ENCODE data around the gene MAML1.

The MAML1 gene

DNA sequence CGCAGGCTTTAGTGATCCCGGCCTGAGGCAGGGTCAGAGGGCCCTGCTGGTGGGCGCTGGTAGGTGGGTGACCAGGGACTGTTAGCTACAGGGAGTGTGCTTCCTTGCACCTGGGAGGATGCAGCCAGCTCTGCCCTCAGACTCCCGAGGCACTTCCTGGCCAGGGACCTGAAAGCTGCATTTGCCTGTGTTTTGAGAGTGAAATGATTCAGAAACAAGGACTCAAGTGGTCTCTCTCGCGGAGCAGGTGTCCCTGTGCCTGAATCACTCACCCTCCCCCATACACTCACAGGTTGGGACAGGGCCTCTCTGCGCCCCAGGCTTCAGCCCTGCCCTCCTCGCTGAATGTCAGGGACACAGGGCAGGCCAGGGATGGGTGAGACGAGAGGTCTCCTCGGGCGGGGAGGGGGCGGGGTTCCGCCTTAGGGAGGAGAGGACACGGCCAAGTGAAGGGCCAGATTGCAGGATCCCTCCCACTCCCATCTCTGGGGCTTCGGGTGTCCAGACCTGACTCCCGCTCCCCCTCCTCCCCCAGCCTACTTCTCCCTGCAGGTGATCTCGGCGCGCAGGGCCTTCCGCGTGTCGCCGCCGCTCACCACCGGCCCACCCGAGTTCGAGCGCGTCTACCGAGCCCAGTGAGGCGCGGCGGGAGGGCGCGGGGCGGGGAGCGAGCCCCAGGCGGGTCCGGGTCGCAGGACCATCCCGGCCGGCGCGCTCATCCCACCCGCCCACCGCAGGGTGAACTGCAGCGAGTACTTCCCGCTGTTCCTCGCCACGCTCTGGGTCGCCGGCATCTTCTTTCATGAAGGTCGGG lies 62.6 kb downstream of the MAML1 start:
- no peak for DNase-seq (ENCODE audit: low read depth in 2 of 2)

DNA sequence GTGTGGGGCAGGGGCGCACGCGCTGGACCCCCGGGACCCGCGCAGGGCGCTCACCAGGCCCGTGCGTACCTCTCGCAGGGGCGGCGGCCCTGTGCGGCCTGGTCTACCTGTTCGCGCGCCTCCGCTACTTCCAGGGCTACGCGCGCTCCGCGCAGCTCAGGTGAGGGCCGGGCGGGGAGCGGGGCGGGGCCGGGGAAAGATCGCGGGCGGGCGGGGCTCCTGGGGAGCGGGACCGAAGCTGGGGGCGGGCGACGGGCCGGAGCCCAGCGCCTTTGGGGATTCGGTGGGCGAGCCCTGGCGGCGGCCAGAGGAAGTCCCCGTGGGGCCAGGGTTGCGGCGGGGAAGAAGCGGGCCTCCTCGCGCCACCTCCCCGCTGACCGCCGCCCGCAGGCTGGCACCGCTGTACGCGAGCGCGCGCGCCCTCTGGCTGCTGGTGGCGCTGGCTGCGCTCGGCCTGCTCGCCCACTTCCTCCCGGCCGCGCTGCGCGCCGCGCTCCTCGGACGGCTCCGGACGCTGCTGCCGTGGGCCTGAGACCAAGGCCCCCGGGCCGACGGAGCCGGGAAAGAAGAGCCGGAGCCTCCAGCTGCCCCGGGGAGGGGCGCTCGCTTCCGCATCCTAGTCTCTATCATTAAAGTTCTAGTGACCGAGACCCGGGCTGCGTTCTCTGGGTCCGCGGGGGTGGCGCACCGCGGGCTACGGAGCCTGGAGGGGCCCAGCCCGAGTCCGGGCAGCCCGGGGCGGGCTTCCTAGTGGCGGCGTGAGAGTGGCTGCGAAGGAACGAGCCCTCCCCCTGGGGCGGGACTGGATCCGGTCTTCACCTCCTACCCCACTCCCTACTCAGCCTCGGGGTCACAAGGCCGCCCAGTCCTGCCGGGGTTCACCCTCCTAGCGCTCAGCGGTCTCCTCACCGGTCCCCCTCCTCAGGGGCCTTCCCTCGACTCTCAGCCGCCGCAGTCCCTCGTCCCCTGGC lies 63.5 kb downstream of the MAML1 start:
- DNase-seq (ENCODE audit: low read depth in 2 of 2) = no peak

DNA sequence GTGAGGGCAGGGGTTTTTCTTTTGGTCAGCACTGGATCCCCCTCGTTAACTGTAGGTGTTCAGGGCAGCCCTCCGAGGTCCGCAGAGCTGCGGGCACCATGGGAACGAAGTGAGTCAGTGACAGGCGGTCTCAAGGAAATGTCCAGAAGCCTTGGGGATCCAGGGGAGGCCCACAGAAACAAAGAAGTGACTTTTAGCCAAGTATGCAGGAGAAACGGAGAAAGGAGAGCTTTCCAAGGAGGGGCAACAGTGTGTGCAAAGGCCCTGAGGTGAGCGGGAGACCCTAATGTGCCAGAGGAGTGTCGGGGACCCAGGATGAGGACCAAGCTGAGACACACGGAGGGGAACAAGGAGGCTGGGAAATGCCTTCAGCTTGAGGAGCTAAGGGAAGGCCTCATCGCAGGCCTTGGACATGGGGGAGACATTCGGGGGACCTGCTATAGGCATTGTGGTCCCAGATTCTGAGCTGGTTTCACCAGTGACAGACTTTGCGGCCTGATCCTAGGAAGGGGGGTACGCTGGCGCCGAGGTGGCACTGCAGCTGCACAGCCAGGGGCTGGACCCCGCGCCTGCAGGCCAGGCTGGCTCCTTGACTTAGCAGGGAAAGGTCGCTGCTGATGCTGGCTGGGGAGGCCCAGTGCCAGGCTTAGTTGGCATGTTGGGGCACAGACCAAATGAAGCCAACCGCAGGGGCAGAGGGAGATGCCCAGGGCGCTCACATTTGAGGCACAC lies 64.4 kb downstream of the MAML1 start:
- DNase-seq (ENCODE audit: low read depth in 2 of 2) = no peak

DNA sequence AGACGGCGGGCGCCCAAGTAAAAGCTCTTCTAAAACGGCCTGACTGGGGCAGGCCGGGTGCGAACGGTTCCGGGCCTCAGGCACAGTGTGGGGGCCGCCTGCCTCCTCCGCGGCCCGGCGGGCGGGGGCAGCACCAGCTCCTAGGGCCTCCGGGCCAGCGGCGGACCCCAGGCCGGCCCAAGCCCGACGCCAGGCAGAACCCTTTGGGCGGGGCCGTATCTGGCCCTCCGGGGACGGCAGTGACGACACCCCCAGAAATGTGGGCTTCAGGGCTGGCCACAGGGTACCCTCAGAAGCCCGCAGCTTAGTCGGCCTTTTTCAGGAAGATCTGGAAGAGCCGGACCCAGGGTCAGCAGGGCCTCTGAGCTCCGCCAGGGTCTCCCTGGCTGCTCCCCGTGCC lies 65.1 kb downstream of the MAML1 start:
- DNase-seq (ENCODE audit: low read depth in 2 of 2) = no peak

DNA sequence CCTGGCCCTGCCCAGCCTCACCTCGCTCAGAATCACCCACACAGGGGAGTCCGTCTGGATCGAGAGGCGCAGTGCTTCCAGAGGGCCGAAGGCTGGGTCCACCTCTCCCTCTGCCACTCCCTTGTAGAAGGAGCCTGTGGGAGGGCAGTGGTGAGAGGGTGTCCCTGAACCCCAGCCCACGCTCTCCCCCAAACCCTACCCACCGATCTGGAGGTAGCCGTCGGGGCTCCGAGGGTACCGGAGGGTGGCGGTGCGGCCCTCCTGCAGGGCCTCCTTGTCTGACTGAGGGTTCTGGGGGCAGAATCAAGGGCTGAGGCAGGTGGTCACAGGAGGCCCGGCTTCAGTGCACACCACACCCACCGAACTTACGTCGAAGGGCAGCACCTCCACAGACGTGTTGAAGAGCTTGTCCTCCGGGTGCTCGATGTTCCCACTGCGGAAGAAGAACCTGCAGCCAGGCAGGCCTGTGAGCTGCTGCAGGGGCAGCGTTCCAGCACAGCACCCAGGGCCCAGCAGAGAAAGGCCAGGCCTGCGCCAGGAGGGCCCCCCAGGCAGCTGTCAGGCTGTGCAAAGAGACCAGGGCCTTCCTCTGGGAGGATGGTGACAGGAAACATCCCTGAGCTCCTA lies 65.6 kb downstream of the MAML1 start:
- no peak for DNase-seq (ENCODE audit: low read depth in 2 of 2)

DNA sequence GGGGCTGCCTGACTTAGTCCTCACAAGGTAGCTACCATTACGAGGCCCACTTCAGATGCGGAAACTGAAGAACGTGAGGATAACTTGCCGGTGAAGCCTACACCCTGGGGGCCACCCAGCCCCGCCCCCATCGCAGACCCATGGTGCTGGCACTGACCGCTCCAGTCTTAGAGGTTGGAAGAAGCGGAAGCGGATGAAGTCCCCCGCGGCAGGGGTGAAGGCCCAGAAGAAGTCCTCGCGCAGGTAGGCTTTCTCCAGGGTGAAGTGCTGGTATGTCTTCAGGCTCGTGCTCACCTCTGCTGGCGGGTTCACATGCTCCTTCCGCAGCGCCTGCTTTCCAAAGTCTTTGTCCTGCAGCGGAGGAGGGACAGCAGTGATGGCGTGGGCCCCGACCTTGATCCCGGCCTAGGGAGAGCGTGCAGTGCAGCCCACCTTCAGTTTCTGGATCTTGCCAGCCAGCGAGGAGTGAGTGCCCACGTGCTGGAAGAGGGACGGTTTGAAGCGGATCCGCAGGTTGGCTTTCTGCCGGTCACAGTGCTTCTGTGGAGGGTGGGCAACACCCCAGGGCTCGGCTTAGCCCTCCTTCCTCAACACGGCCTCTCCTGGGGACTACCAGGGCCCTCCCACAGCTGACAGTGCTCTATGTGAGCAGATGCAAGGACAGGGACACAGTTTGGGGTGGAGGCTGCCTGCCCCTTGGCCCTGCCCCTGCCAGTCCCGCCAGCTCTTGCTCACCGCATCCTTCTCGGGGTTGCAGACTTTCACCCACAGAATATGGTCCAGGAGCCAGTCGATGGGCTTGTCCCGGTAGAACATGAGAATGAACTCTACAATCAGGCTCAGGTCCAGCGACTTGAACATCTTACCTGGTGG lies 66.4 kb downstream of the MAML1 start:
- DNase-seq (ENCODE audit: low read depth in 2 of 2) = no peak

DNA sequence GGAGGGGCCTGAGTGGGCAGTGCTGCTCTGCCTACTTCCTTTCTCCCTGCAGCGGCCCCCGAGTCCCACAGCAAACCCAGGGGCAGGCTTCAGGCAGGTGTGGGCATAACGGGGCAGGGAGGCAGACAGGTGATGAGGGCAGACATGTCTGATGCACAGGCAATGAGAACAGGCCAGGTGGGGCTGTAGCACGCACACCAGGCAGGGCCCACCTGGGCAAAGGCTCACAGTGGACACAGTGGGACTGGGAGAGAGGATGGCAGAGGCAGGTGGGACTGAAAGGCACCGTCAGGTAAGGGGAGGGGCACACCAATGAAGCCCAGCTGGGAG lies 67.0 kb downstream of the MAML1 start:
- no peak for DNase-seq (ENCODE audit: low read depth in 2 of 2)

DNA sequence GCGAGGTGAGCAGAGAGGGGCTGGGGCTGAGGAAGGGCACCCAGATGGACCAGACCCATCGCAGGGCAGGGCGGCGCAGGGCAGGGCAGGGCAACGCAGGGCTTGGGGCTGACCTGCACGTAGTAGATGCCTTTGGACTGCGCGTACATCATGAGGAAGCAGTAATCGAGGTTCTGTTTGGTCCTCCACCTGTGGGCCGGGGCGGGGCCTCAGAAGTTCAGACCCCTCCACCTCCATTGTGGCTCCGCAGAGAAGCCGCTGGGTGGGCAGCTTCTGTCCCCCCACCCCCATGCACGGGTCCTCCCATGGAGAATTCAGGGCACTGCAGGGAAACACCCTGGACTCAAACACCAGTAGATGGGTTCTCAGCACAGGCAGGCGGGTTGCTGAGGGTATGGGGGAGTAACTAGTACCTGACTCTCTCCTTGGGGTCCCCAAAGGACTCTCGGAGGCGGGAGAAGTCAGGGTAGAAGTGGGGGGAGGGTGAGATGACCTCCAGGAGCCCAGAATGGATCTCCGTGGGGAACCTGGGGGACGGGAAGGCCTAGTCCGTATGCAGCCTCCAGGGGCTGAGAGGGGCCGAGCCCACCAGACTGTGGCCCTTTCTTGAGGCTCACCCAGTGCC lies 67.6 kb downstream of the MAML1 start:
- no peak for DNase-seq (ENCODE audit: low read depth in 2 of 2)

DNA sequence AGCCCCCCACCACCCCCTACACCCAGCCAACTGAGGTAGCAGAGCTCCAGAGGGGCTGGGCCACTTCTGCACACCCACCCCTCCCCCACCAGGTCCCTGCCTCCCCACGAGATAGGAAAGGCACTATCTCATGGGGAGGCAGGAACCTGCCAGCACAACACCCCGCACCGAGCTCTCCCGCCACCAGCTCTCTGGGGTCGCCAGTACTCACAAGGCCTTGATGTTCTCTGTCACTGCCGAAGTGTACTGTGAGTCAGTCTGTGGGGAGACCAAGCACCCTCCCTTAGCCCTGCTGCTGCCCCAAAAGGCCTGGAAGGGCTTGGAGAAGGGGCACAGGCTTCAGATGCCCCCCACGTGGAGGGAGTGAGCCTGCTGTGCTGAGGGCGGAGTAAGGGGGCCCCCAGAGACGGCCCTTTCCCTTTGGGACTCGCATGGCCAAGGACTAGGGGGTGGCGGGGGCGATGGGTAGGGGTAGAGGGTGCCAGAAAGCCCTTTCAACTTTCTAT lies 68.1 kb downstream of the MAML1 start:
- DNase-seq (ENCODE audit: low read depth in 2 of 2) = no peak

DNA sequence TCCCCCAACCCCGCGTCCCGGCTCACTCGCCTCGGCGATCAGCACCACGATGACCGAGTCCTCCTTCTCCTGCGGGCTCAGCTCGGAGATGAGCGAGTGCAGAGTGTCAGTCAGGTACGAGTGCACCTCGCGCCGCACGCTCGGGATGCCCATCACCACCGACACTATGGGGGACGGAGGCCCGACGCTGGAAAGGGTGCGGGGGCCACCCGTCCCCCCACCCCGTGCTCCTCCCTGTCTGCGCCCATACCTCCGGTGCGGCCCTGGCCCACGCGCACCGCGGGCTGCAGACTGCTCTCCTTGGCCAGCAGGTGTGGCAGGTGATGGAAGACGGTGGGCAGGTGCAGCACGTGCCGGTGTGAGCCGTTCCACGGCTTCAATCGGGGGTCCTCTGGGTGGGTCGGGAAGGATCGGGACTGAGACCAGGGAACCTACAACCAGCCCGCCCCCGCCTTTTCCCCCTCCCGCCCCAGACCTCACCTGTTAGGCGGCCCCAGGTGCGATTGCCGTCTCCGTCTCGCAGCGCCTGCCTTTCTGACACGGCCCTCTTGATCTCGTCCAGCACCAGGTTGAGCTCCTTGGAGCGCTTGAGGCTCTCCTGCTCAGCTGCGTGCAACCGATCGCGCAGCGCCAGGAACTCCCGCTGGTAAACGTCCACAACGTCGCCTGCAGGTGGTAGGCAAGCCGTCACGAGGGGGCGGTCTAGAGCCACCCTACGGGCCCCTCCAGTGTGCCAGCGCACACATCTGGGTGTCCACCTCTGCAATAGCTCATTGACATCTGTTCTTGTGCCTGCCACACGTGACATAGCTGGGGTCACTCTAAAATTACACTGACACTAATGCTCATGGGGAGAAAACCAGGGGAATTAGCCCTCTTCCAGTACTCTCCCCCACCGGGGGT lies 68.9 kb downstream of the MAML1 start:
- DNase-seq (ENCODE audit: low read depth in 2 of 2) = no peak

DNA sequence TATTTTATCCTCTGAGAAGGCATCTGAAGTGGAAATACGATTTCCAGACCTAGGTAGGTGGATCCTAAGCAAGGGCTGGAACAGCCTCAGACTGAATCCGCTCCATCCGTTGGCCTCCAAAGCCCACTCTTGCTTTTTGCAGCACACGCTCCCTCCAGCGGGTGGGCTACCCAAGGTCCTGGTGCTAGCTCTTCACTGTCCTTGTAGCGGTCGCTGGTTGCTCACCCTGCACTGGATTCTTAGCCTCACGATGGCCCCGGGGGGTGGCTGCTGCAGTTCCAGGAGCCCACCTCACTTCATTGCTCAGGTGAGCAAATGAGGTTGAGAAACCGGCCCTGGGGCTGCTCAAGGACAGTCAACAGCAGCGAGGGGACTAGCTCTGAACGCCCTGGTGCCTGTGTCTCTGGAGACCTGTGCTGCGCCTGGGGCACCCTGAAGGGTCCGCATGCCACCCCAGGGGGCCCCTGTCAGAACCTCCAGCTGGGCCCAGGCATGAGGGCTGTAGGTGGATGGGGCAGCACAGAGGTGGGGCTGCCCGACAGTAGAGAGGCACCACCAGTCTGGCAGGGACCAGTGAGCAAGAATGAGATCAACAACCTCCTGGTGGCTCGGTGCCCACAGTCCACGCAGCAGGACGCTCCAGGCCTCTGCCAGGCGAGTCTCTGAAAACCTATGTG lies 69.7 kb downstream of the MAML1 start:
- no peak for DNase-seq (ENCODE audit: low read depth in 2 of 2)

DNA sequence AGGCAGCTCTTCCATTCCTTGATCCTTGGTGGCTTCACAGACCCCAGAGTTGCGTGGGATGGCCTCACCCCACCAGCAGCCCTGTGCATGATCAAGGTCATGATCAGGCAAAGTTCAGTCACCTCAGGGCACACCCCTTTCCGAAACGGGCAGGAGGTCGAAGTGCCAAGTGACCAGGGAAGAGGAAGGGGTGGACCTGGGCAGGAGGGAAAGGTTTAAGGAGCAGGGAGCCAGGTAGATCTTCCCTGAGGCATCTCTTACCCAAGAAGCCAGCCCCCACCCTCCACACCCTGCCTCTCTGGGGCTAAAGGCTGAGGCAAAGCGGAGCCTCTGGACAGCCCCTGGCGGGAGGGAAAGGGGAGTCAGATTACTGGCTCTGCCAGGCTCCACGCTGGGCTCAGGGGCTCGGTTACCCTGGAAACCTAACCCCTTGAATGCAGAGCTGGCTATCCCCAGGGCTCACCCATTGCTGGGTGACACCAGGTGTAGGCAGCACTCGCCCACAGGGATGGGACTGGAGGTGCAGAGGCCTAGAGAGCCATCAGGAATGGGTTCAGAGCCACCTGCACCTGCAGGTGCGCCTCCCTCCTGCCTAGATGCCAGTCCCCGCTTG lies 70.4 kb downstream of the MAML1 start:
- no peak for DNase-seq (ENCODE audit: low read depth in 2 of 2)

DNA sequence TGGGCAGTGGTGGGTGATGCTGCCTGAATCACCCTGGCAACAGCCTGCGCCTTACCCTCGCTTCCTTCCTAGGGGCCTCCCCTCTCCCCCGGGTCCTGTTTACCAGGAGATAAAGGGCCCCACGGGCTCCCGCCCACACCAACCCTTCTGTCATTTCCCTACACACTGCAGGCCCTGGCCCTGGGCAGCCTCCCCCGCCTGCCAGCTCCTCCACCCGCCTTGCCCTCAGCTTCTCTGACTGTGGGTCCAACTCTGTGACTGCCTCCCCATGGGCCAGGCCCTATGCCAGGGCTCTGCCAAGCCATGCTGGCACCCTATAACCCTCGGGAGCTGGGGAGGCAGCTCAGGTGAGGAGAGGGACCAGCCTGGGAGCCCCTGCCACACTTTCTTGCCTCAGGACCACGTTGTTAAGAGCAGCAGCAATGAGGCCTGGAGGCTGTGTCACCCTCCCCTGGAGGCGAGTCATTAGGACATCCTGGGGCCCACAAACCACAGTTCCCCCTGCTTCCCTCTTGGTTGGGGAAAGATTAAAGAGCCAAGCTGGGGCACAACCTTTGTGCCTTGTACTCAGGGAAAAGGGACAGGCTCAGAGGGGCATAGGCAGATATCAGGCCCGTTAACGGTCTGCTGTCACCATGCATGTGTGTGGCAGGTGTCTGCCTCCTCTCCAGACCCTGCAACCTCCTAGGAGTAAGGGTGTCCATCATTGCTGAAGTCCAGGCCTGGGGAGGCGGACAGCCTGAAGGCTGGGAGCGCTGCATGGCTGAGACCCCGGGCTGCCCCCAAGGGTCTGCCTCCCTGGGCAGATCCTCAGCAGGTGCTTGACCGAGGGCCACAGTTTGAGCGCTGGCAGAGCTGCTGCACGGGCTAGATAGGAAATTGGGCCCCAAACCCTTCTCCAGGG lies 71.3 kb downstream of the MAML1 start:
- DNase-seq (ENCODE audit: low read depth in 2 of 2) = no peak

DNA sequence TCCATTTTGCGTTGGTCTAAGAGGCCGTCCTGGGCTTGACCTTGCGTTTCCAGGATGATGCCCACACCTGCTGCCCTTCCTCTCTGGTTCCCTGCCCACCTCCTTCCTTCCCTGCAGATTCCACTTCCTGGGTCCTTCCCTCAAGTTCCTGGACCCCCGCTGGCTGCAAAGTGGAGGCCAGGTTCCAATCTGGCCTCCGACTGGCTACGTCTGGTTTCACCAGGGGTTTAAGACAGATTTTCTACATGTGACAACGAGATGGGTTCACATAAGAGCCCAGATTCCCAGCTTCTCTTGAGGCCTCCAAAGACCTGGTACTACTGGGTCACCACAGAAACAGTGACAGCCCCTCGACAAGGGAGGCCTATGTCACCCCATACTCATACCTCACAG lies 71.9 kb downstream of the MAML1 start:
- no peak for DNase-seq (ENCODE audit: low read depth in 2 of 2)

DNA sequence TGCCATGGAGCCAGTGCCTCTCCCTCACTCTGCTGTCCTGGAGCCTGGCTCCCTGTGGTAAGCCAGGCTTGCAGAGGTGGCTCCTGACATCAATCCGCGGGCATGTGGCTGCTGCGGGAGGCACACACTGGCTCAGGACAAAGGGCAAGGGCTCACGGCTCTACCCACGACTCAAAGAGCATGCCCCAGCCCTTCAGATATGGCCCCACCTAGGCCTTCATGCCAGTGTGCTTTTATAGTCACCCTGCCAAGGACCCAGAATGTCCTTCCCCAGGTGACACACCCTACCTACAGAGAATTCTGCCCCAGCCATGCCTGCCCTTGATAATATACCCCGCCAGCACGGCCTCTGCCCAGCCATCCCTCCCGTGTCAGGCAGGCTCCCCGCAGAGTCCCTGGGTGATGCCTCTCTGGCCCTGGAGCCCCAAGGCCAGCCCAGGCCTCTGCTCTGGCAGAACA lies 72.5 kb downstream of the MAML1 start:
- DNase-seq (ENCODE audit: low read depth in 2 of 2) = no peak

DNA sequence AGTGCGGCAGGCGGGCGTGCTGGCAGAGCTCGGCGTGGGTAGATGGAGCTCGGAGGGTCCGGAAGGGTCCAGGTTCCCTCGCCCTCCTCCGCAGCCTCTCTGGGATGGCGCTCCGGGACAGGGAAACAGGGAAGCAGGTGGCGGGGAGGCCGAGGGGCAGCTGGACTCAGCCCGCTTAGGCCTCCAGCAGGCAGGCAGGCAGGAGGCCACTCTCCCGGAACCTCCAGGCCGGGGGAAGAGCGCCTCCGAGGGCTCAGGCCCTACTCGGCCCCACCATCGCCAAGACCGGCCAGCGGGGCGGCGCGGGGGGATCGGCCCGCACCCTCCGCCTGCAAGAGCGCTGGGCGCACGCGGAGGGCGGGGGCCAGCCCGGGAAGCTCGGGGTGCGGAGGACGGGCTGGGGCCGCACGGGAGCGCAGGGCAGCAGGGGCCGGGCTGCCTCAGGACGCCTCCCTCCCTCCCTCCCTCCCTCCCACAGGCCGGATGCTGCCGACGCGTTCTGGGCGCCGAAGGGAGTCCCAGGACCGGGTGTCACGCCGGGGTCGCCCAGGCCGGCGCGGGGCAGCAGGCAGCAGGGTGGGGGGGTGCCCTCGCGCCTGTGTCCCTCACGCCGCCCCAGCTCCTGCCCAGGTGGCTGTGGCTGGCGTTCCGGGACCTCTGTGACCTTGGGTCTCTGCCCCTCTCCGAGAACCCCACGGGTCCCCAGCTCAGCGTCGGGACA lies 73.1 kb downstream of the MAML1 start:
- DNase-seq (ENCODE audit: low read depth in 2 of 2) = no peak

All from fibroblast of skin of left quadriceps (primary cell).